ENCODE measurements around the gene IFT88. TPM values are rescaled to one million over a fixed set of nuclear protein-coding genes. Genes with fewer than 3 reads are reported as not detected.
A peak's percentile ranks its signal among the peaks of the same experiment; 100 is the strongest.

IFT88 gene
- total RNA-seq (2014; rRNA removed) (11.9 and 12.6 TPM in 2 replicates), Bru-seq, nascent RNA (percentile 61 among the genes with signal in this experiment), BruChase-seq, experiment 1, labeled RNA remaining after a 6-hour chase (percentile 50 among the genes with signal in this experiment), BruChase-seq, experiment 2, labeled RNA remaining after a 2-hour chase (percentile 60 among the genes with signal in this experiment)
- long read RNA-seq, transcript IFT88-202 (26 exons, 2,856 nt), result major isoform, 7 of 32 reads
- long read RNA-seq, partial matches to known transcripts, result 8 of 32 reads
- long read RNA-seq, other reads (novel, unspliced or antisense), result 16 of 32 reads

- Histone ChIP-seq H3K9ac (ENCODE audit: low read length) (peak within 1 kb of the TSS; percentile 75), H3K9me3 (ENCODE audit: low read length) (peaks cover 23% of the 10 kb centered on the region; the same call in 1 of the 2 replicates), H3K9me2 (replicated peaks; ENCODE audit: low read length) (no peaks in the 10 kb centered on the region), H2AFZ (ENCODE audit: low read length) (peak within 1 kb of the TSS; percentile 80), H4K20me1 (ENCODE audit: low read length) (no peaks in the 10 kb centered on the region), H3K4me2 (ENCODE audit: low read length) (peak within 1 kb of the TSS; percentile 90), H3K27ac (ENCODE audit: low read length) (peak within 1 kb of the TSS; percentile 87), H3F3A (ENCODE audit: low read length, unreplicated experiment) (no peaks in the 10 kb centered on the region), H3K27me3 (ENCODE audit: low read length) (no peaks in the 10 kb centered on the region), H3K4me3 (ENCODE audit: low read length) (peak within 1 kb of the TSS; percentile 77), H3K79me2 (ENCODE audit: low read length) (peaks cover 9% of the 10 kb centered on the region), H3K4me1 (ENCODE audit: insufficient read depth, low read length) (peaks cover 13% of the 10 kb centered on the region), H3K36me3 (ENCODE audit: low read depth, low read length) (peaks cover 6% of the 10 kb centered on the region; the same call in 1 of the 2 replicates)
- CTCF ChIA-PET, result no interaction called here
- TSS peak; percentile 73 for BruUV-seq (replicated peaks)
- peak; percentile 89 for DNase-seq
- ATAC-seq, result peak; percentile 80
- intact Hi-C loops (cut with micrococcal nuclease), result loop anchor here (1.0 to 5.0 kb wide), 4 partner anchors 41 to 375 kb away; partner anchors contain the start of genes GJB2 and IL17D
- TF ChIP-seq EZH2phosphoT487 (IDR thresholded peaks at IDR 0.05; ENCODE audit: borderline replicate concordance, low read length) (no peak), EZH2 (IDR thresholded peaks at IDR 0.05; ENCODE audit: low read length, unreplicated experiment) (no peak), CTCF (conservative IDR thresholded peaks at IDR 0.05; ENCODE audit: low read depth, low read length) (no peak)
- POLR2A ChIA-PET (ENCODE audit: unreplicated experiment), result interaction anchor here (0.5 kb wide), 2 partner anchors 101 to 226 kb away, joined by 3 to 19 read pairs; no protein-coding TSS in a partner anchor
Observed at GRCh38 chr13:20566898-20567874, at the start of gene IFT88. Gene IFT88 (plus strand): TSS chr13:20567157. CDS start chr13:20574386, 7,229 bp downstream.

- Histone ChIP-seq H3K9me2 (replicated peaks; ENCODE audit: low read length) (no peaks in the 10 kb centered on the region), H3K4me3 (ENCODE audit: low read length) (no peak overlapping the region), H3K4me1 (ENCODE audit: insufficient read depth, low read length) (no peaks in the 10 kb centered on the region), H3K9me3 (ENCODE audit: low read length) (no peaks in the 10 kb centered on the region), H3K79me2 (ENCODE audit: low read length) (0 out of 2 replicates have a peak, but pooled peaks cover 1% of the 10 kb centered on the region), H2AFZ (ENCODE audit: low read length) (no peak overlapping the region), H4K20me1 (ENCODE audit: low read length) (no peaks in the 10 kb centered on the region), H3K4me2 (ENCODE audit: low read length) (no peak overlapping the region), H3K27me3 (ENCODE audit: low read length) (no peaks in the 10 kb centered on the region), H3F3A (ENCODE audit: low read length, unreplicated experiment) (no peaks in the 10 kb centered on the region), H3K36me3 (ENCODE audit: low read depth, low read length) (no peaks in the 10 kb centered on the region), H3K9ac (ENCODE audit: low read length) (no peak overlapping the region), H3K27ac (ENCODE audit: low read length) (no peak overlapping the region)
- BruUV-seq (replicated peaks), result no TSS peak
- no peak for TF ChIP-seq EZH2 (IDR thresholded peaks at IDR 0.05; ENCODE audit: low read length, unreplicated experiment)
- TF ChIP-seq EZH2phosphoT487 (IDR thresholded peaks at IDR 0.05; ENCODE audit: borderline replicate concordance, low read length), result no peak
- intact Hi-C loops (cut with micrococcal nuclease), result no loop called here
- POLR2A ChIA-PET (ENCODE audit: unreplicated experiment), result no interaction called here
- DNase-seq (no peak), ATAC-seq (no peak)
- CTCF ChIA-PET, result no interaction called here
Observed at GRCh38 chr13:20518660-20519100, 48.3 kb upstream of the IFT88 start.

GRCh38 chr13:20519875-20520274, 47.1 kb upstream of the IFT88 start:
- Histone ChIP-seq H3K36me3 (ENCODE audit: low read depth, low read length) (no peaks in the 10 kb centered on the region), H3K4me2 (ENCODE audit: low read length) (no peak overlapping the region), H3K4me3 (ENCODE audit: low read length) (no peak overlapping the region), H3K27me3 (ENCODE audit: low read length) (no peaks in the 10 kb centered on the region), H3K9me3 (ENCODE audit: low read length) (no peaks in the 10 kb centered on the region), H3K9me2 (replicated peaks; ENCODE audit: low read length) (no peaks in the 10 kb centered on the region), H3K27ac (ENCODE audit: low read length) (no peak overlapping the region), H4K20me1 (ENCODE audit: low read length) (no peaks in the 10 kb centered on the region), H2AFZ (ENCODE audit: low read length) (no peak overlapping the region), H3F3A (ENCODE audit: low read length, unreplicated experiment) (no peaks in the 10 kb centered on the region), H3K9ac (ENCODE audit: low read length) (no peak overlapping the region), H3K4me1 (ENCODE audit: insufficient read depth, low read length) (peaks cover 4% of the 10 kb centered on the region; the same call in 1 of the 2 replicates), H3K79me2 (ENCODE audit: low read length) (peaks cover 12% of the 10 kb centered on the region)
- DNase-seq, result no peak
- intact Hi-C loops (cut with micrococcal nuclease), result no loop called here
- ChIA-PET POLR2A (ENCODE audit: unreplicated experiment) (no interaction called here), CTCF (no interaction called here)
- no peak for ATAC-seq
- BruUV-seq (replicated peaks), result no TSS peak
- TF ChIP-seq EZH2 (IDR thresholded peaks at IDR 0.05; ENCODE audit: low read length, unreplicated experiment) (no peak), CTCF (conservative IDR thresholded peaks at IDR 0.05; ENCODE audit: low read depth, low read length) (no peak), EZH2phosphoT487 (IDR thresholded peaks at IDR 0.05; ENCODE audit: borderline replicate concordance, low read length) (no peak)
